H1 (cell line): ENCODE measurements around the gene PRRC2C. TPM values are rescaled to one million over a fixed set of nuclear protein-coding genes. Genes with fewer than 3 reads are reported as not detected.

ENCODE experiments used
- CHD7 ChIP-seq: fragments of 300-600 bp; sonication (generic); IDR thresholded peaks from 2 replicates; pipeline ENCODE4 v1.7.1; 2012; ENCODE audit warnings: low read length, moderate library complexity, mild to moderate bottlenecking, inconsistent platforms; ENCODE audit not compliant: insufficient replicate concordance
- polyA plus RNA-seq, 7 experiments: library from polyadenylated mRNA; depleted of rRNA in 3 of 7; stranded (reverse) in 5 of 7; unstranded in 2 of 7; fragments of >200 nt in 5 of 7; fragments of 200-250 nt in 2 of 7; gene quantifications; 1 replicate in 5 of 7; 2 replicates in 1 of 7; 4 replicates in 1 of 7; pipeline versions ENCODE4 v1.2.1 to v1.2.3, GENCODE V29; 2011 to 2013; ENCODE audit warnings: missing spikeins in 2 of 7, mixed read lengths in 2 of 7
- total RNA-seq: library from RNA; stranded (reverse); fragmentation: NEBNext Ultra II Directional; extraction: Animal tissue kit (Norgen Biotek cat#: 25700); gene quantifications from 2 replicates; pipeline ENCODE4 v1.2.1, GENCODE V29; 2021

Gene PRRC2C
- total and polyA plus RNA-seq, 2 of the 8 experiments (the other 6 are each of a cell fraction or from before 2014, with no cell fraction given): 125 to 264 TPM

GRCh38 chr1:171585715-171586114 lies 100.4 kb downstream of the PRRC2C start (continued):
- TF ChIP-seq CHD7: no peak
